22Rv1 (cell line): ENCODE measurements around the gene LCN10.

ENCODE experiments used
- CTCF ChIP-seq: fragments of 450-650 bp; IDR thresholded peaks from 2 replicates; pipeline ENCODE4 v1.5.1; 2017; ENCODE audit warnings: mild to moderate bottlenecking
- ZFX ChIP-seq: fragments of 450-650 bp; IDR thresholded peaks from 2 replicates; pipeline ENCODE4 v1.6.1; 2017; ENCODE audit warnings: antibody characterized with exemption, borderline replicate concordance

- no peak for TF ChIP-seq CTCF
- TF ChIP-seq ZFX, result no peak
Observed at GRCh38 chr9:136756134-136756438, 13.3 kb upstream of the LCN10 start.
